Mesodermal cell (in vitro differentiated cells): ENCODE data around the gene WWP2.
A peak's percentile ranks its signal among the peaks of the same experiment; 100 is the strongest.

Experiments used
- H3K27ac ChIP-seq: 2 replicates; pipeline ENCODE4 v1.7.0; 2013; ENCODE audit warnings: mild to moderate bottlenecking, low read depth, low read length, moderate library complexity; ENCODE audit not compliant: severe bottlenecking
- H3K36me3 ChIP-seq: 2 replicates; pipeline ENCODE4 v1.7.1; 2013; ENCODE audit warnings: mild to moderate bottlenecking, low read length, moderate library complexity; ENCODE audit not compliant: control insufficient read depth, insufficient read depth
- H3K4me1 ChIP-seq: one replicate; pipeline ENCODE4 v1.7.1; 2013; ENCODE audit warnings: mild to moderate bottlenecking, low read length; ENCODE audit not compliant: insufficient read depth, control insufficient read depth, poor library complexity, severe bottlenecking
- H3K4me3 ChIP-seq: 2 replicates; pipeline ENCODE4 v1.7.0; 2013; ENCODE audit warnings: low read length, control low read depth, mild to moderate bottlenecking; ENCODE audit not compliant: insufficient read depth, poor library complexity, severe bottlenecking; ENCODE audit errors: extremely low read depth
- H3K9me3 ChIP-seq: 2 replicates; pipeline ENCODE4 v1.7.1; 2013; ENCODE audit warnings: mild to moderate bottlenecking, low read length, moderate library complexity; ENCODE audit not compliant: control insufficient read depth
- WGBS, 2 experiments: methylation state at CpG; one replicate each; pipeline ENCODE4 v1.1.5; 2013; ENCODE audit warnings: missing lambda C conversion rate in 2 of 2; ENCODE audit not compliant: insufficient coverage in 2 of 2; 5-methylcytosine and 5-hydroxymethylcytosine counted together

Gene WWP2

DNA sequence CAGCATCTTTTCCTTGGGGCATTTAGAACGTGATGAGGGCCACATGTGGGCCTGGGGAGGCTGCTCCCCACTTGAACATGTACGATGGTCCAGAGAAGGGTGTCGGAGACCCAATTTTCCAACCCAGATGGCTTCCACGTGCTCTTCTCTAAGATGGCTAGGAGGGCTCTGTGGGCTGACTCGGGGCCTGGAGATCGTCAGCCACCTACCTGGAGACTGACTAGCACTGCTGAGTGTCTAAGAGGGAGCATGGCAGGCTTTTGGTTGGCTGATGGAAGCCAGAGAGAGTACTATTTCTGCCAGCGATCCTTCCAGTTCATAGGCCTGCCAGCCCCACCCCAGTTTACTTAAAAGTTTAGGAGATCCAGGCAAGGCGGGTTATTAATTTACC, 128.8 kb downstream of the WWP2 start:
- Histone ChIP-seq H3K9me3 (no peaks in the 10 kb centered on the region), H3K27ac (peak overlapping the region; percentile 99), H3K36me3 (peaks cover 23% of the 10 kb centered on the region), H3K4me3 (no peak overlapping the region), H3K4me1 (peaks cover 18% of the 10 kb centered on the region)
- 88 to 90% methylated on average over 6 to 8 of the region's 8 CpGs for WGBS, 2 experiments

DNA sequence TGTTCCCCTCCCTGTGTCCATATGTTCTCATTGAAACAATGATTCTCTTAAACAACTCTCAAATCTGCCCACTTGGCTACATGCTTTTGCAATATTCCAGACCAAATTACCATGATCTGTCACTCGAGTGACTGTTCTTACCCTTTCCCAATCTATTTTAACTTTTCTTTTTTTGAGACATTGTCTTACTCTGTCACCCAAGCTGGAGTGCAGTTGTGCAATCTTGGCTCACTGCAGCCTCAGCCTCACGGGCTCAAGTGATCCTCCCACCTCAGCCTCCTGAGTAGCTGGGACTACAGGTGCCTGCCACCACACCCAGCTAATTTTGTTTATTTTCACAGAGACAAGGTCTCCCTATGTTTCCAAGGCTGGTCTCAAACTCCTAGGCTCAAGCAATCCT, 130.2 kb downstream of the WWP2 start:
- H3K4me1 ChIP-seq = peaks cover 18% of the 10 kb centered on the region
- no peak overlapping the region for H3K4me3 ChIP-seq
- H3K27ac ChIP-seq = no peak overlapping the region
- H3K36me3 ChIP-seq = peaks cover 24% of the 10 kb centered on the region
- whole genome bisulfite sequencing, 2 experiments = 82 to 94% methylated on average over 2 of the region's 2 CpGs
- no peaks in the 10 kb centered on the region for H3K9me3 ChIP-seq

DNA sequence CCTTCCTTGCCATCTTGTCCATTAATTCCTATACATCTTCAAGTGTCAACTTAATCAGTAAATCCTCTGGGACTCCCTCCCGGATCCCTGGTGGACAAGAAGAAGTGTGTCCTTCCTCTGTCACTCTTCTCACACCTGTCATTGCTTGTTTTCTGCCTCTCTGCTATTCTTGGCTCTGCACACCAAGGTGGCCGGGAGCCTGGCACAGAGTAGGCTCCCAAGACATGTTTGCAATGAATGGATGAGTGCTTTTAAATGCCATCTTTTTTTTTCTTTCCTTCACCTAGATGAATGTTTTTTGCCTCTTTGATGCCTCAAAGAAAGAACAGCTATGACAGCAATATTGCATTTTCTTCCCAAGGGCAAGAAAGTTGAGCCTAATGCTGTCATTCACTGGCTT, 131.0 kb downstream of the WWP2 start:
- H3K36me3 ChIP-seq = peaks cover 20% of the 10 kb centered on the region
- H3K4me3 ChIP-seq = no peak overlapping the region
- H3K27ac ChIP-seq = no peak overlapping the region
- no peaks in the 10 kb centered on the region for H3K9me3 ChIP-seq
- 100% methylated on average over 1 of the region's 2 CpGs for WGBS, 2 experiments
- H3K4me1 ChIP-seq = peaks cover 18% of the 10 kb centered on the region

DNA sequence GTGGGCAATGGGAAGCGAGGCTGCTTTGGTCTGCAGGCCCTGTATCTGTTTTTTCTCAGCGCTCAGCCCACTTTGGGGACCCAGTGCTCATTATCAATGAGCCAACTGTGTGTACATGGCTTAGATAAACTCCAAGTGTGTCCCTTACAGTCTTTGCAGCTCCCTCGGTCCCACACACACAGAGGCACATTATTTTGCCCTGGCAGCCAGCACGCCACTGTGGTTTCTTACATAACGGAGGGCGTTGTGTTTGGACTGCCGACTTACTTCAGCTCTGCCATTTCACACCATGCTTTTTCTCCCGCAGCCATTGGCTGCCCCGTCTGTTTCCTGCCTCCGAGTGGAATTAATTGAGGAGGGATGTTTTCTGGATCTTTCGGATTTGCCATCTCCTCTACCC, 132.5 kb downstream of the WWP2 start:
- Histone ChIP-seq H3K9me3 (no peaks in the 10 kb centered on the region), H3K4me1 (peaks cover 18% of the 10 kb centered on the region), H3K4me3 (no peak overlapping the region), H3K27ac (no peak overlapping the region), H3K36me3 (peaks cover 5% of the 10 kb centered on the region)
- 87 to 88% methylated on average over 5 to 7 of the region's 11 CpGs for WGBS, 2 experiments

DNA sequence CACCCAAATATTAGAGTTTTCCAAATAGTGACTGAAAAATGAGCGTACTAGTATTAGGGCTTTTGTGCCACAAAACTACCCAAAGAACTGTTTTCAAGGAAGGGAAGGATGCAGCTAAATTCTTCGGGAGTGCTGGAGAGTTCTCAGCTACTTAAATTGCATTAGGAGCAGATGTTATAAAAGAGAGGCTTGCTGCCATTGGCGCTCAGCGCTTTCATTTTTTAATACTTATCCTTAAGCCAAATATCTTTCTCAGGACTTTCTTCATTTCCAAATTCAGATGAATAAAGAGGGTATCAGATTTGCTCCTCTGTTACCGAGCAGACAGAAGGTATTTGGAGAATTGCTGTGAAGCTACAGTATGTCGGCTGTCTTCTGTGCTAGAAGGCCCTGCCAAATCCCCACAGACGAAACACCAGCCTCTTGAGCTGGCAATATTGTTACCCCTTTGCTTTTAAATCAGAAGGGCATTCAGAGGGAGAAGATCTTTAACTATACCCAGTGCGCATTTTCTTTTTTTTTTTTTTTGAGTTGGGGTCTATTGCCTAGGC, 141.8 kb downstream of the WWP2 start:
- no peaks in the 10 kb centered on the region for H3K4me1 ChIP-seq
- H3K36me3 ChIP-seq = peaks cover 8% of the 10 kb centered on the region
- H3K27ac ChIP-seq = no peak overlapping the region
- H3K9me3 ChIP-seq = no peaks in the 10 kb centered on the region
- 97 to 100% methylated on average over 1 to 5 of the region's 8 CpGs for WGBS, 2 experiments
- H3K4me3 ChIP-seq = no peak overlapping the region

DNA sequence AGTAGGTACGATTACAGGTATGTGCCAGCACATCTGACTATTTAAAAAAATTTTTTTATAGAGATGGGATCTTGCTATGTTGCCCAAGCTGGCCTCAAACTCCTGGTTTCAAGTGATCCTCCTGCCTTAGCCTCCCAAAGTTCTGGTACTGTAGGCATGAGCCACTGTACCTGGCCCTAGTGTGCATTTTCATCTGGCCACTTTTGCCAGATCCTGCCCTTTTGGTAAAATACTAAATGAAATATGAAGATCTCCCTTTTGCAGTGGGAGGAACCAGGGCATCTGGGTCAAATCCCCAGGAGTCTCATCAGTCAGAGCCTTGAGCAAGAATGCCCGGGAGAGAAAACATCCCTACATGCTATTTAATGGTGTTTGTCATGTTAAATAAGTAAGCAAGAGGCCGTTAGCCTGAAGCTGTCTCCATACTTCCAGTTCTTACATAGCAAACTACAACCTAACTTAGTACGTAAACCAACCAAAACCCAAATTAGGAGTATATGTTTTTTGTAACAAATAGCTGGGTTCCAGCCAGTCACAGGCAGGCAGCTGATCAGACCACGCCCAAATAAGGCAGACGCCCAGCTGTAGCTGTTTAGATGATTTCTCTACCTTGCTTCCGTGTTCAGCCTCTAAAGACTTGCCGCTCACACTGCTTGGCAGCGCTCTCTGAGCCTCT, 142.5 kb downstream of the WWP2 start:
- 78 to 88% methylated on average over 5 of the region's 9 CpGs for WGBS, 2 experiments
- Histone ChIP-seq H3K36me3 (peaks cover 13% of the 10 kb centered on the region), H3K27ac (no peak overlapping the region), H3K9me3 (no peaks in the 10 kb centered on the region), H3K4me1 (no peaks in the 10 kb centered on the region), H3K4me3 (no peak overlapping the region)

DNA sequence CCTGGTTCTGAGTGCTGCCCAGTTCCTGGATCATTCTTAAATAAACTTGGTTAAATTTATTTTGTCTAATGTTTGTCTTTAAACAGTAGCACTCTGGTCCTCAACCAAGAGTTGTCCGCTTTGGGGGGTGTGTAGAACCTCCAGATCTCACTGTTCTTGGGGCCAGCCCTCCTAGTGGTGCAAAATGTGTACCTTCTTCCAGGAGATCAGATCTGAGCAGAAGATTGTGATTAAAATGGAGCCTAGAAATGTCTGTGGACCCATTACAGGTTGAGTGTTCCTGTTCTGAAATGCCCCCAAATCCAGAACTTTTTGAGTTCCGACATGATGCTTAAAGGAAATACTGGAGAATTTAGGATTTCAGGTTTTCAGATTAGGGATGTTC, 143.0 kb downstream of the WWP2 start:
- H3K4me3 ChIP-seq = no peak overlapping the region
- no peaks in the 10 kb centered on the region for H3K9me3 ChIP-seq
- peaks cover 16% of the 10 kb centered on the region for H3K36me3 ChIP-seq
- 60 to 85% methylated on average over 2 of the region's 2 CpGs for WGBS, 2 experiments
- no peaks in the 10 kb centered on the region for H3K4me1 ChIP-seq
- no peak overlapping the region for H3K27ac ChIP-seq

DNA sequence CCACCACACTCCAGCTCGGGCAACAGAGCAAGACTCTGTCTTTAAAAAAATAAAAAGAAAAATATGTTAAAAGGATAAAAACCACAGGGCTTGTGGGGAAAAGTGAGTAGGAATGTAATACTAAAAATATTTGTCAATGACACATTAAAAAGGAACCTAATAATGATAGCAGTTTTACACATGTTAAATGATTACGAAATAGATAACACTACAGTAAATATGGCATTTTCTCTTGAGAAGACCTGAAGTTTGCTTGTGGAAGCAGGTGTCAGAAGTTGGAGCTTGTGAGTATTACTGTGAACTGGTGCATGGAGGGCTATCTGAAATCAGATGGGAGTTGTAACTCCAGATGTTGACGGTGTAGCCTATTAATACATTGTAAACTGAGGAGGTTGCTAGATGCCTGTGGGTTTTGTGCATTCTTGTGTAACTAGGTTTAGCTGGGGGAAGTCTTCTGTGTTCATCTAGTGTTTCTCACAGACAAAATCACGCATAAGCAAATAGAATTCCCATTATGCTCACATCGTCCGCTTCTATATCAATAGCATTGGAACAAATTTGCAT, 144.8 kb downstream of the WWP2 start:
- Histone ChIP-seq H3K4me3 (no peak overlapping the region), H3K27ac (no peak overlapping the region), H3K36me3 (peaks cover 16% of the 10 kb centered on the region), H3K9me3 (no peaks in the 10 kb centered on the region), H3K4me1 (no peaks in the 10 kb centered on the region)
- 80 to 97% methylated on average over 1 to 4 of the region's 6 CpGs for WGBS, 2 experiments

DNA sequence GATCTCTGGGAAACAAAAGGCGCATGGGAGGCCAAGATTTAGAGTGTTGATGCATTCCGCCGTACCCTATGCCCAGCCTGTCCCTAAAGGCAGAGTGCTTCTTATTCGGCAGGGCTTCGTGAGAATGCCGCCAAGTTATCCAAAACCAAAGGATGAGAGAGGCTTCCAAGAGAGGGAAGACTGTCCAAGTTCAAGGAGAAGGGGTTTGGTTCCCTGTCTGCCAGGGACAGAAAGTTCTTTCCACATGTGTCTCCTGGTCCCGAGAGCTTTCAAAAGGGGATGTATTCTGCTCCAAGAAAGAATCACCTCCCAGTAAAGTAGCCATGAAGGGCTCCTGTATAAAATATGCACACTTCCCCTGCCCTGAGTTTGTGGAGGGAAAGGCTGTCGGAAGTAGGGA, 146.9 kb downstream of the WWP2 start:
- no peak overlapping the region for H3K27ac ChIP-seq
- H3K4me1 ChIP-seq = no peaks in the 10 kb centered on the region
- H3K9me3 ChIP-seq = no peaks in the 10 kb centered on the region
- no peak overlapping the region for H3K4me3 ChIP-seq
- 90 to 94% methylated on average over 4 to 6 of the region's 8 CpGs for WGBS, 2 experiments
- peaks cover 16% of the 10 kb centered on the region for H3K36me3 ChIP-seq

DNA sequence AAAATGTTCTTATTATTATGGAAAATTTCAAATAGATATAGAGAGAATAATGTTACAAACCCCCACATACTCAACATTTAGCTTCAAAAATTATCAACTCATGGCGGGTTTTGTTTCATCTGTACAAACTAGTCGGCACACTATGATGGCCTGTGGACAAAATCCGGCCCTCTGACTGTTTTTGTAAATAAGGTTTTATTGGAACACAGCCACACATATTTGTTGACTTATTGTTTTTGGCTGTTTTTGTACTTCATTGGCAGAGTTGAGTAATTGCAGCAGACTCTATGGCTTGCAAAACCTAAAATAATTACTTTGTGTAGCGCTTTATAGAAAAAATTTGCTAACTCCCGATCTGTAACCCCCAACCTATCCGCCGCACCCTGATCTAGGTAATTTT, 147.6 kb downstream of the WWP2 start:
- Histone ChIP-seq H3K27ac (no peak overlapping the region), H3K9me3 (no peaks in the 10 kb centered on the region), H3K4me3 (no peak overlapping the region), H3K4me1 (no peaks in the 10 kb centered on the region), H3K36me3 (peaks cover 14% of the 10 kb centered on the region)
- 100% methylated on average over 4 of the region's 7 CpGs; no CpG with 5 or more reads in 1 of the 2 experiments for WGBS, 2 experiments

DNA sequence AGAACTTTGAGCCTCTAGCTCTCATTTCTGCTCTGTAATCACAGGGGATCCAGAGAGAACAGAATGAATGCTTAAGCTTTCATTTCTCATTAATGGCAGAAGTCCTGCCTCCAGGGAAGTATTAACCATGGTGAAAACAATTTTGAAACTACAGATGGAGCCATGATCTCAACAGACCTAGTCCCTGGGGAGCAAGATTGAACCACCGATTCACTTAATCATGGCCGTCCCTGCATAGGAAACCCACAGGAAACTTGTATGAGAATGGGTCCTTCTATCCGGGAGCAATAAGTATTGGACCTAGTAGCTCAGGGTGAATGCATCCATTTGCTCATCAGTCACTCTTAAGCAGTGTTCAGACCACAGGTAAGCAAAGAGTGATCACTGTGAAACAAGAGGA, 148.8 kb downstream of the WWP2 start:
- 74 to 81% methylated on average over 3 of the region's 3 CpGs for WGBS, 2 experiments
- peaks cover 13% of the 10 kb centered on the region for H3K36me3 ChIP-seq
- no peaks in the 10 kb centered on the region for H3K9me3 ChIP-seq
- no peak overlapping the region for H3K4me3 ChIP-seq
- no peak overlapping the region for H3K27ac ChIP-seq
- no peaks in the 10 kb centered on the region for H3K4me1 ChIP-seq
